Measurements from ENCODE around the gene DDX23. TPM values are rescaled to one million over a fixed set of nuclear protein-coding genes. Genes with fewer than 3 reads are reported as not detected.

The DDX23 gene
- total RNA-seq, 4 donors from 2014 or later, result 44.9 to 85.0 (median 62.0) TPM

- no peak for TF ChIP-seq CTCF (IDR thresholded peaks at IDR 0.05)
- ATAC-seq (ENCODE audit: low FRiP score), result peak; percentile 83
- DNase-seq (ENCODE audit: low spot score), result peak; percentile 42
Observed at GRCh38 chr12:48788854-48789775, 62.8 kb downstream of the DDX23 start, which contains the start of gene ADCY6. Gene ADCY6 (minus strand): TSS chr12:48789089. CDS start chr12:48783434, 5,655 bp downstream.

- no peak for TF ChIP-seq CTCF (IDR thresholded peaks at IDR 0.05)
- DNase-seq (ENCODE audit: low spot score) (no peak), ATAC-seq (ENCODE audit: low FRiP score) (peak; percentile 37)
Observed at GRCh38 chr12:48788524-48788853, 63.5 kb downstream of the DDX23 start.

- no peak for DNase-seq (ENCODE audit: low spot score)
- peak; percentile 33 for ATAC-seq (ENCODE audit: low FRiP score)
- no peak for TF ChIP-seq CTCF (IDR thresholded peaks at IDR 0.05)
Observed at GRCh38 chr12:48787791-48788523, 64.0 kb downstream of the DDX23 start.

GRCh38 chr12:48786591-48787544 lies 65.1 kb downstream of the DDX23 start:
- ATAC-seq (ENCODE audit: low FRiP score) (no peak), DNase-seq (ENCODE audit: low spot score) (no peak)

GRCh38 chr12:48783432-48783831 lies 68.5 kb downstream of the DDX23 start:
- no peak for TF ChIP-seq CTCF (IDR thresholded peaks at IDR 0.05)
- ATAC-seq (ENCODE audit: low FRiP score) (no peak), DNase-seq (ENCODE audit: low spot score) (no peak)

More at GRCh38 chr12:48786591-48787544, 65.1 kb downstream of the DDX23 start:
- no peak for TF ChIP-seq CTCF (IDR thresholded peaks at IDR 0.05)

All from omental fat pad (tissue), 4 donors.